ENCODE data around the gene STT3B.

GRCh38 chr3:31592764-31593163, 60.0 kb downstream of the STT3B start:
- TF ChIP-seq CTCF (IDR thresholded peaks at IDR 0.05; ENCODE audit: low read length) (no peak), EZH2phosphoT487 (IDR thresholded peaks at IDR 0.05; ENCODE audit: low read length) (no peak), EZH2 (optimal IDR thresholded peaks at IDR 0.05; ENCODE audit: low read depth, low read length) (no peak)
